GM18498 (cell line): ENCODE data around the gene ADCY4.
A peak's percentile ranks its signal among the peaks of the same experiment; 100 is the strongest.
"Not testable (repeated sequence)": the region's sequence is repeated elsewhere in the genome, so short reads cannot be mapped to it uniquely, and the experiment has no call there.

Experiments
- ATAC-seq: cut with Tn5 transposase; IDR thresholded peaks from one replicate; pipeline ENCODE4 v1.9.1; 2021; ENCODE audit warnings: mild to moderate bottlenecking, moderate library complexity; ENCODE audit not compliant: unreplicated experiment

The ADCY4 gene

DNA sequence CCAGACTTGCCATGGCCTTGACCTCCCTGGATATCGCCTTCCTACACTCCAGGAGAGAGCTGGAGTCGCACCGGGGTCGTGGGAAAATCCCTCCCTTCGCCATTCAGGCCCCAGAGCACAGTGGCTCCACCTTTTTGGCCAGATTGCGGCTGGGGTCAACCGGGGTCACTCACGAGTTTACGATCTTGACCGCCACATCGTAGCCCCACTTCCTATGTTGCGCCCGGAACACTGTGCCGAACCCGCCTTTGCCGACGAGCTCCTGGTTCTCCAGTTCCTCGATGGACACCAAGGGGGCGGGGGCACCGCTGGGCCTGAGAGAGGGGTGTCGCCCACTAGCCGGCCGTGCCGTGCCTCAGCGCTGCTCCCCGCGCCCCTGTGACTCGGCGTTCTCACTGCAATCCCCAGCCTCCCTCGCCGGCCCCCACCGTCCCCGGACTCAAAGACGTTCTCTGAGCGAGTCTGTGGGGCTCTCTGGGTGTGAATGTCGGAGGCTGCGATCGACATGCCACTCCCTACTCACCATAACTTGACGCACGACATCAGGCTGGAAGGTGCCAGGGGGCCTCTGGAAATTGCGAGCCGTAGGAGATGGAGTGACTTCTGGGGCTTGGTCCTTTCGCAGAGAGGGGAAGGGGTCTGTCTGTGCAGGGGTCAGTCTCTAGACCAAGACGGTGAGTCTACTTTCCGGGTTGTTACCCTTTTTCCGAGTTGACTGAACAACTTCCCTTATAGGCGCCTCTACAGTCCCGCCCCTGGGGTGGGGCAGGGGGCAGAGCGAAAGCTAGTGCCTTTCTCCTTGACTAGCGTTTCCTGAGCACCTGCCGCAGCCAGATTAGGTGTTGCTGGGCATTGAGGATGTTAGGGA is 4.6 kb upstream of the ADCY4 start, which contains the start of gene RIPK3:
Gene RIPK3, minus strand, starts transcription at position 708 of the 868 bp plus-strand sequence. Its CDS starts 165 bp downstream, at position 543.
- peak; percentile 94 for ATAC-seq

DNA sequence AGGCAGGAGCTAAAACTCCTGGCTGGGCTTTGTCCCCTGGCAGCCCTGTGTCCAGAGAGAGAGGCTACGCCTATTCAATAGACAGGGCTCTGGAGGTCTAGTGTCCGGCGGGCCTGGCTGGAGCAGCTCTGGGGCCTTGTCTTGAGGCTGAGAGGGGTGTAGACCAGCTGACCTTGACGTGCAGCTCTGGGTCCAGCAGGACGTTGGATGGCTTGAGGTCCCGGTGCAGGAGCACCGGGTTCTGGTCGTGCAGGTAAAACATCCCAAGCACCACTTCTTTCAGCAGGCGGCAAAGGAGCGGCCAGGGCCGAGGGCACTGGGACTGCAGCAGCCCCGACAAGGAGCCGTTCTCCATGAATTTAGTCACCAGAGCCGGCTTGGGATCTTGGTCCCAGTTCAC is 4.0 kb upstream of the ADCY4 start:
- no peak for ATAC-seq

DNA sequence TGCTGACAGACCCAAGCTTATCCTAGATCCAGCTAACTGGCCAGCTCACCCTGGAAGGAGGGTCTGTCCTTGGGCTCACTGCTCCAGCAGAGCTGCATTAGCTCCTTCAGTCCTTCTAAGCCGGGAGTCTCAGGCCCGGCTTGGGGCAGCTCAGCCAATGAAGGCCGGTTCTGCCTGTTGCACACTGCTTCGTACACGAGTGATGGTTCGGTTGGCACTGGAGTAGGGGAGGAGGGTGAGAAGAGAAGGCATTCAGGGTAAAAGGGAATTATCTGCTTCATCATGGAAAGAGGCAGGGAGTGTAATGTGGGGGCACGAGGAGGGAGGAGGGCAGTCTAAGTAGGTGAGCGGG is 2.9 kb upstream of the ADCY4 start:
- ATAC-seq, result no peak

DNA sequence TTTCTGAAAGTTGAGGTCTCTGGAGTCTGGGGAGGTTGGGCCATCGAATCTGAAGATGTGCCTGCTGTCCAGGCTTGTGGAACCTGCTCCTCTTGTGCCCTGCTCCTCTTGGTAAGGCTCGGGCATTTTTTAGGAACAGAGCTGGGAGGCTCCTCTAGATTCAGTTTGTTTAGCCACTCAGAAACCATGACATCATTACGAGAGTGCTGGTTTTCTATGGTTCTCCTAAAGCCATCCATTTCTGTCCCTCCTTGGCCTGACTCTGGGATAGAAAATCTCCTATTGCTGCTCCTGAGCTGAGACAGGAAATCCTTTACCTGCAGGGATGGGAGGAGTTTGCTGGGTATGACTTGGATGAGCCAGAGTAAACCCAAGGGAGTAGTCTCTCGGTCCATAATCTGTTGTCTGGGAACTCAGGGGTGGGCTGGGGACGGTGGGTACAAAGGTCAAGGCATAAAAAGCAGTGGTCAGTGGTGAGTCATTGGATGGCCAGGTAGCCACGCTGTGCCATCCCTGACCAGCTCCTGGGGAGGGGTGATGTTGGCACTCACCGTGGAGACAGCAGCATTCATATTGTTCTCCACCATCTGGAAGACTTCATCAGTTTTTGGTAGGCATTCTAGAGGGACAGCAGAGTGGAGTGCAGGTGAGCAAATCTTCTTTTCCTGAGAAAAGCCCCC is 2.4 kb upstream of the ADCY4 start:
- ATAC-seq, result no peak

DNA sequence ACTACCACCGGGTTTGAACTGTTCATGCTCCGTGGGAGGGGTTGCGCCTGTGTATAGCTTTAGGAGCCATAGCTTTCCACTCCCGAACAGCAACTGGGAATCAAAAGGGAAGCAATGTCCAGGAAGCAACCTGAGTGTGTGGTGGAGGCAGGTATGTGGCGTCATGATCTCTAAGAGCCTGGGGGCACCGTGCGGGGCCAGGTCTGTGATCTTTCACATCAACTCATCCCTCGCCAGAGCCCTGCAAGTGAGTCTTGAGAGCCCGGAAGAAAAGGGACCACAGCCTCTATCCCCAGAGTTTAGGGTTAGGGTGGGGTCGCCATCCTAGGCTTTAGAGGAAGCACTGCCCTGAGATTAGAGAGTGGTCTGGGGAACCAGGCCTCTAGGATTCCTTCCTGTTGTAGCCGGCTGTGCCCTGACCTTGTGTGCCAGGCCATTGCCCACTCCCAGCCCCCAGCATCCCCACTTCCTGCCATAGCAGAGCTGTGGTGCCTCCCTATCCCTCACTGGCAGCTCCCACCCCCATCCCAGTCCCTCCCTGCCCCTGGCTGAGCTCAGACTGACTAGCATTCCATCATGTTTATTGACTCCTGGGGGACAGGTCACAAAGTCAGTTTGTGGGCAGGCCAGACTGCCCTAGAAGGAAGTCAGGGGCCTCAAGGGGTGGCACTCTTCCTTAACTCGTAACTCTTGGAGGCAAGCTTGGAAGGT is 745 bp upstream of the ADCY4 start:
- no peak for ATAC-seq

DNA sequence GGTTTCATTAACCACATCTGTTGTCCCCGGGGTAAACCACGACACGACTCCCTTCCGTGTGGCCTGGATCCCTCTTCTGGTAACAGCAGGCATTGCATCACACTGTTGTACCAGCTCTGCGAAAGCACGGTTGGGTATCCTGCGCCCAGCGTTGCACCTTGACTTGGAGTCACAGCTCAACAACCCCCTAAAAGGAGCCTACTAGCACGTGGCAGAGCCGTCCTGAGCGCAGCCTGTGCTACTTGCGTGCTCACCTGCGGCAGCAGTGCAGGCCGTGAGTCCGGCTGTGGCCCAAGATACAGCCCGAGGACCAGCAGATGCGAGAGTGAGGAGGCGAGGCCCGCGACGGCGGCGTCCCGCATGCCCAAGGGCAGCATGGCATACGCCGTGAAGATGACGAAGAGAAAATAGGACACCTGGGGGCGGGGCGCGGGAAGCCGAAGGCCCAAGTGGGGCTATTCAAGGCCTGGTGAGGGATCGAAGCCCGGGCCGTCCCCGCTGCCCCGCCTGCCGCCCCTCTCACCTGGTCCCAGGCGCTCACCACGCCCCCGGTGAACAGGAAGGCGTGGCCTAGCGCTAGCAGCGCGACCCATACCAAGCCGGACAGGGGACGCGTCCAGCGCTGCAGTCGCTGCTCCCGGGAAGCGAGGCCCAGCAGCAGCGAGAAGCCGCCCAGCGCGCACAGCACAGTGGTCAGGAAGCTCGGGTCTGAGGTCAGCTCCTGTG is 2.4 kb downstream of the ADCY4 start:
- peak; percentile 88 for ATAC-seq

DNA sequence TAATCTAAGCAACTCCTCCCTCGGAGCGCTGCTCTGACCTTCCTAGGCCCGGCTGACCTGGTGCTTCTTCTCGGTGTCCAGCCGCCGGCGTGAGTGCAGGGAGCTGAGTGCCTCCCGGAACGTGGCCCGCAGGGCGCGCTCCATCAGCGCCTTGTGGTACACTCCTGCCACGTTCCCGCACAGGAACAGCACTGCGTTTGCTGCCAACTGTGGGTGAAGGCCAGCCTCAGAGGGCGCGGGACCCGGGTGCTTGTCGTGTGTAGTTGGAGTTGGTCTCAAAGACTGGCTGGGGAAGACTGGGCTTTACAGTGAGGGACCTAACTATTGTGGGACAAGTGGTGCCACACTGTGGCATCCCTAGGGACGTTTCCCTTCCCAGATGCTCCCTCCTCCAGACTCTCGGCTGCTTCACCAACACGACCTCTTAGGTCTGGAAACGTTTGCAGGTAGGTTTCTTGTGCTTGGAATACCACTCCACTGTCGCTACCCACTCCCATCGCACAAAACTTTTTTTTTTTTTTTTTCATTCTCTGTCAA is 3.1 kb downstream of the ADCY4 start:
- no peak for ATAC-seq

DNA sequence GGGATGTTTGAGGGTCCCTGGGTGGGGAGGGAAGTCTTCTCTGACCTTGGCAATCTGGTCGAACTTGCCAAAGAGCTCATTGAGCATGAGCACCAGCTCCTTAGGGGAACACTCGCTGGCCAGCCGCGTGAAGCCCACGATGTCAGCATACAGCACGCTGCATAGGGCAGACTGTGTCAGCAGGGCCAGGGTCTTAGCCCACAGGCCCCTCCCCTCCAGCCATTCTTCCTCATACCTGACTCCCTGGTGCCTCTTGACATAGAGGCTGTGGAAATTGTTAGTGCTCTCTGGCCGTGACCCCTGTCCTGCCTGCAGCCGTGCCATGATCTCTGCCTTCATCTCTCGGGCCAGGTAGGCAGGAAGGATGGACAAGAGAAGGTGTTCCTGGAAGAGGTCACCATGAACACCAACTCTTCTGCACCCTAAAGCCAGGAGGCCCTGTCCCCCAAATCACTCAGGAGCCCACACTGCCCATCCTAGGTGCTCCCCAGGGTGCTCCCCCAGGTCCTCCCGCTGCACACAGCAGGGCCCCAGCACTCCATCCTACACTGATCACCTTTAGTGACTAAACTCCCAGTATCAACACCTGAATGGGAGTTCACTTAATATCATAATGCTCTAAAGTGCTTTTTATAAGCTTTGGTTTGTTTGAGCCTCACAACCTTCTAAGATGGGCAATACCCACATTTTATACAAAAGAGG is 3.7 kb downstream of the ADCY4 start:
- no peak for ATAC-seq

DNA sequence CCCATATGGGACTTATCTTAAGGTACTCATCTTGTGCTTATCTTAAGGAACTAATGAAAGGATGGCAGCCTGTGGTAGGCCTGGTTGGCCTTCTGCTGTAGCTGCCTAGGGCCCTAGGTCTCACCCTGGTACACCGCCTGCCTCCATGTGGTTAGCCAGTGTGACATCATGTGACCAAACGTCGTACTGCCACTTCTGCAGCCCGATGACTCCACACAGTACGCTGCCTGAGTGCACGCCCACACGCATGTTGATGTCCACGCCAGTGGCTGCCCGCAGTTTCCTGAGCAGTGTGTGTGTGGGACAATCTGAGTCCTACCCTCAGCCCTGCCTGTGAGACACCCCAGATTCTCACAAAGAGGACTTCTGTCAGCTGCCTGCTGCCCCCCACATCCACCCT is 5.1 kb downstream of the ADCY4 start:
- ATAC-seq, result no peak

DNA sequence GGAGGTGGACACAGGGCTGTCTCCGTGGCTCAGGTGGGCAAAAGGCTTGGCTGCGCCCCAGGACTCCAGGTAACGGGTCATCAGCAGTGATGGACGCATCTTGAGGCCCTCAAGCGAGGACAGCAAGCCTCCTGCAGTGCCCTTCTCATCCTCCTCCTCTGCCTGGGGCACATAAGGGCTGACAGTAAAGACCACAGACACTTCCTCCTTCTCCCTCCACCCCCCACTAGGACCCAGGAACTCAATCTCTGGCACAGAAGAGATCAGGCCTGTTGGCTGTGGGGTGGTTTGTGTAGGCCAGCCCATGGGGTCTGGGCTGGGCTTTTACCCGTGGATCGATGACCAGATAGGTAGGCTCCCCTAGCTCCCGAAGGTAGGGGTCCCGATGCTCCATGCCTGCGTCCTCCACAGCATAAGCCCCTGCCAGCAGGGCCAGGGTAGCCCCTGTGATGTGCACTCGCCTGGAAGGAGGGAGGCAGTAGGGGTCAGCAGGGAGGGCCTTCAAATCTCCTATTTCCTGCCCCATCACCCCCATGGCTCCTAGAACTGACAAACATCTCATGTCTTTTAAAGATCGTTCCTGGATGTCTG is 5.7 kb downstream of the ADCY4 start:
- ATAC-seq, result no peak

DNA sequence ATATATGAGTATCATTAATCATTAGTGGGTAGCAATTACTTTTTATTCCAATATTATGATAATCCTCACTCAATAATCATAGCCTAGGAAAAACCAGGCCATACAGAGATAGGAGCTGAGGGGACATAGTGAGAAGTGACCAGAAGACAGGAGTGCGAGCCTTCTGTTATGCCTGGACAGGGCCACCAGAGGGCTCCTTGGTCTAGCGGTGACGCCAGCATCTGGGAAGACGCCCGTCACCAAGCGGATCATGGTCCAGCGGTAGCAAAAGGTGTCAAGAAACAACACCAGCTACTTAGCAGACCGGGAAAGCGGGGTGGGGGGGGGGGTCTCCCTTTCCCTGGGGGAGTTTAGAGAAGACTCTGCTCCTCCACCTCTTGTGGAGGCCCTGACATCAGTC is 7.0 kb downstream of the ADCY4 start:
- ATAC-seq, result not testable (repeated sequence)

DNA sequence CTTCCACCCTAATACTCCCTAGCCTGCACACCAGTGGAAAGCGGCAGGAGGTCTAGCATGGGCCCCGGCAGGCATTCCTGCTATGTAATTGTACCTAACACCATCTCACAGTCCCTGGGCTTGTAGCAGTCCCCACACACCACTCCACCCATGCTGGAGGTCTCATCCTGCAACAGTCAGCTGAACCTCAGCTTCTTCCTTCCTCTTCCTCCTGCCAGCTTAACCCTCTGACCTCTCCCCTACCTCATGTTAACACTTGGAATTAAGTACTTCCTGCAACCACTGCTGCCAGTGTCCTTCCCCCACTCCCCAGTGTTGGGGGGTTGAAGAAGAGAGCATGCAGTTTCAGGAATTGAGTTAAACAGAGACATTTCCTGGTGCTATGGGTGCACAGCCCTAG is 7.6 kb downstream of the ADCY4 start:
- ATAC-seq, result no peak

DNA sequence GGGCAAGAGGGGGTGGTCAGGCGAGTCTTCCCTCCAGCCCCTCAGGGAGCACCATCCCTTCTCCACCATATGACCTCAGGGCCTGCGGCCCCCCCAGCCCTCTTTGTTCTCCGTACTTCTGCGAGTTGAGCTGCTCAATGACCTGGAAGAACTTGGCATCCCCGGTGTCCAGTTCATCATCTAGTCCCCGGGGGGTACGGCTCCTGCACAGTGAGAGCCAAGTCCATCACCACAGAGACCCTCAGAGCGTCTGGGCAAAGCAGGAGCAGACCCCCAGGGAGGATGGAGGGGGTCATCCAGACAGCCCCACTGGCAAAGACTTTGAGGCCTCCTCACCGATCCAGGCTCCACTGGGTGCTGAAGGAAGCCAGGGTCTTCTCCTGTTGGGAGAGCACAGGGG is 8.9 kb downstream of the ADCY4 start:
- no peak for ATAC-seq

DNA sequence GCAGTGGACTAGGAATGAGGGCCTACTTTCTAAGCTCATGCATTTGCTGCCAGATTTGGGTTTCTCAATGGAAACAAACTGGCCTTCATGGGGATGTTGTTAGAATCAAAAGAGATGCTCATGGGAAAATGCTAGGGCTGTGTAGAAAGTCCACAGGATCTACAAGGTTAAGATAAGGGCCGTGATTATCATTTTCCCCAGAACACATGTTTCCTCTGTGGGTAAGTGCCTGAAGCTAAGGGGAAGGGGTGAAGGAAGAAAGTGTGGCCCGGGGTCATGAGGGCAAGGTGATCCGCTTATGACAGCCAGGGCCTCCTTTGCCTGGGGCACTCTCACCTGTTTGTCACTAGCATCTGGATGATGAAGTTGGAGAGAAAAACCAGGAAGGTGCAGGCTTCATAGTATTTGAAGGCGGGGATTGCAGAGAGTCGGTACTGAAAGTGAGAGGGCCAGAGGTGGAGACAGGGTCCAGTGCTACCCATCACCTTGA is 9.8 kb downstream of the ADCY4 start:
- ATAC-seq, result no peak

DNA sequence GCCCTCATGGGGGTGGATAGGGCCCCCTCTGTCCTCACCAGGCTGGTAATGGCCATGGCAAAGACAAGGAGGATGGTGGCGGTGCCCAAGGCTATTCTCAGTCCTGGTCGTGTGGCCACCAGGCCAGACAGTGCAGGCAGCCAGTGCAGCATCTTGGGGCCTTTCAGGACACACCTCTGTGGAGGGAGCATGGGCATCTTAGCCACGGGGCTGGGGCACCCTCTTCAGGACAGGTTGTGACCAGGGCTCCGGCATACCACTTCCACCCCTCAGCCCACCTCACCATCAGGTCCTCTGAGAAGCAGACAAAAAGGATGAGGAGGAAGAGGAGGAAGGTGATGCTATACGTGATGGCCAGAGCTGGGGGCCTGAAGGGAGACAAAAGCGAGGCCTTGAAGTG is 10.8 kb downstream of the ADCY4 start:
- no peak for ATAC-seq

DNA sequence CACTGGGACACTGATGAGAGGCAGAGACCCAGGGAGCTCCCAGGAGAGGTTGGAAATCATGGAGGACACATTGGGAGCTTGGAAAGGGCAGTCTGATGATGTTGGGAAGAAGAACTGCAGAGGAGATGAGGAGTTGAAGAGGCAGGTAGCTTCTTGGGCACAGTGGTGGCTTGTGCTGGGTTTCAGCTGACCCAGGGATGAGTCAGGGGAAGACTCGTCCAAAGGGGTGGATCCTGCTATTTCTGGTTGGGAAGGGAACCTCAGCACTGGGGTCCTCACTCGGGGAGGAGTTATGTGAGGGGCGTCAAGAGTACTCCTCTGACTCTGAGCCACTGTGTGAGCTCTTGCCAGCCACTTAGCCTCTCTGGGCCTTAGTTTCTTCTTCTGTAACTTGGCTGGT is 11.5 kb downstream of the ADCY4 start:
- ATAC-seq, result no peak

DNA sequence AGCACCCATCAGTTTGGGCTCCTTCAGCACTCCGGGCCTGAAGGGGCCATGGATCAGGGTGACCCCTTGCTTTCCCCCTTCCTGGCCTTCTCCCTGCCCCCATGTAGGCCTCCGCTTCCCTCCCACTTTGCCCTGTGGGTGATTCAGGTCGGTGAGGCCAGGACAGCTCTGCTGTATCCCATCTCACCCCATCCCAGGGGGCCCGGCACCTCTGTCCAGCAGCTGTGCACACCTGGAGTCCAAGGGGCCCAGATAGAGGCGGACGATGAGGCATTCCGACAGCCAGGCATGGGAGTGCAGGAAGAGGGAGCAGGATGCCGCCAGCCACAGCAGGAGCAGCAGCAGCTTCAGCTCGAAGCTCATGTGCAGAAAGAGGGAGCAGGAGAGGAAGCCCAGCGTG is 12.2 kb downstream of the ADCY4 start:
- no peak for ATAC-seq

DNA sequence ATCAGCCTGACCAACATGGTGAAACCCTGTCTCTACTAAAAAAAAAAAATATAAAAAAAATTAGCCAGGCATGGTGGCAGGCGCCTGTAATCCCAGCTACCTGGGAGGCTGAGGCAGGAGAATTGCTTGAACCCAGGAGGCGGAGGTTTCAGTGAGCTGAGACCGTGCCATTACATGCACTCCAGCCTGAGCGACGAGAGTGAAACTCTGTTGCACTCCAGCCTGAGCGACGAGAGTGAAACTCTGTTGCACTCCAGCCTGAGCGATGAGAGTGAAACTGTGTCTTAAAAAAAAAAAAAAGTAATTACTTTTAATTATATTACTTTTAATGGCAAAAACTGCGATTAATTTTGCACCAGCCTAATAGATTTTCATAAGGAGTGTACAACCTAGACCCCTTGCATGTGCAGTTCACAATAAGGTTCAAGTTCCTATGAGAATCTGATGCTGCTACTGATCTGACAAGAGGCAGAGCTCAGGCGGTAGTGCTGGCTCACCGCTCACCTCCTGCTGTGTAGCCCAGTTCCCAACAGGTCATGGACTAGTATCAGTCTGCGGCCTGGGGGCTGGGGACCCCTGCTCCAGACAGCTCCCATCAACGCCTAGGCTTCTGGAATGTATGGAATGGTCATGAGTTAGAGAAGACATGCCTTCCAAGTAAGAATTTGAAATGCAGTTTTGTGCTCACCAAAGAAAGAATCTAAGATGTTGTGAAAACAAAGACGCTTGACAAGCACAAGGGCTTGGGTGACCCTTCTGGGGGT is 13.5 kb downstream of the ADCY4 start:
- ATAC-seq, result no peak
